B cell (primary cell): ENCODE measurements around the gene MTUS2.

Source experiments
- CTCF ChIP-seq: fragments of 200-600 bp; IDR thresholded peaks from one replicate; pipeline ENCODE4 v1.8.0; 2022; ENCODE audit warnings: antibody characterized with exemption, mild to moderate bottlenecking
- EZH2 ChIP-seq: IDR thresholded peaks from 2 replicates; pipeline ENCODE4 v1.6.1; 2012; ENCODE audit warnings: borderline replicate concordance, low read depth, mild to moderate bottlenecking, moderate library complexity, low read length; ENCODE audit not compliant: insufficient read depth, poor library complexity, severe bottlenecking

- no peak for TF ChIP-seq CTCF
- no peak for TF ChIP-seq EZH2
Measured at GRCh38 chr13:29508876-29509252, 688.7 kb downstream of the MTUS2 start.
